SK-N-SH (cell line): ENCODE measurements around the gene LMO4. TPM values are rescaled to one million over a fixed set of nuclear protein-coding genes. Genes with fewer than 3 reads are reported as not detected.

Experiments
- CTCF ChIA-PET: fragments of 300-600, 350-600 bp; formaldehyde crosslinking; extraction: SDS; loops from one replicate; lab custom pipeline; 2021; lab: Yijun Ruan, JAX
- POLR2A ChIA-PET: fragments of 350-600 bp; sonication (Branson Sonifier 250); formaldehyde crosslinking; extraction: SDS; loops from one replicate; lab custom pipeline; 2020; ENCODE audit warnings: antibody characterized with exemption, inconsistent platforms; lab: Yijun Ruan, JAX
- DNase-seq: peaks from one replicate; pipeline ENCODE4 v3.0.0; 2012
- H2AFZ ChIP-seq: fragments of 200-600 bp; sonication (generic); 2 replicates; pipeline ENCODE4 v1.8.1; 2016; ENCODE audit warnings: antibody characterized with exemption, mild to moderate bottlenecking, low read depth
- H3F3A ChIP-seq: fragments of 200-600 bp; sonication (generic); replicated peaks from 2 replicates; pipeline ENCODE3; 2016; ENCODE audit warnings: antibody characterized with exemption, mild to moderate bottlenecking; ENCODE audit not compliant: insufficient read depth
- H3K27ac ChIP-seq, 2 experiments: fragments of 200-500 bp in 1 of 2; fragments of 200-600 bp in 1 of 2; sonication (Bioruptor generic) in 1 of 2; sonication (generic), shearing (Covaris generic) in 1 of 2; 2 replicates each; pipeline versions ENCODE4 v1.5.1 to v1.6.1; 2014 to 2016; ENCODE audit warnings: low read depth in 2 of 2, inconsistent platforms in 1 of 2, low read length in 1 of 2, mild to moderate bottlenecking in 1 of 2, mixed read lengths in 1 of 2
- H3K27me3 ChIP-seq: fragments of 200-600 bp; sonication (generic), shearing (Covaris generic); 2 replicates; pipeline ENCODE4 v1.6.1; 2016; ENCODE audit warnings: mixed run types; ENCODE audit not compliant: insufficient read depth
- H3K36me3 ChIP-seq, 2 experiments: fragments of 200-500 bp in 1 of 2; fragments of 200-600 bp in 1 of 2; sonication (Bioruptor generic) in 1 of 2; sonication (generic) in 1 of 2; replicated peaks in 1 of 2; 2 replicates each; pipeline versions ENCODE3 to v1.5.1; 2014 to 2016; ENCODE audit warnings: low read length in 1 of 2, mild to moderate bottlenecking in 1 of 2; ENCODE audit not compliant: insufficient read depth in 2 of 2, control insufficient read depth in 1 of 2
- H3K4me1 ChIP-seq, 2 experiments: fragments of 200-500 bp in 1 of 2; fragments of 200-600 bp in 1 of 2; sonication (Bioruptor generic) in 1 of 2; sonication (generic), shearing (Covaris generic) in 1 of 2; 2 replicates each; pipeline versions ENCODE4 v1.5.1 to v1.6.1; 2014 to 2016; ENCODE audit warnings: low read depth in 1 of 2, low read length in 1 of 2, mixed run types in 1 of 2; ENCODE audit not compliant: insufficient read depth in 2 of 2, control insufficient read depth in 1 of 2
- H3K4me2 ChIP-seq: fragments of 200-600 bp; sonication (generic), shearing (Covaris generic); 2 replicates; pipeline ENCODE4 v1.6.1; 2017; ENCODE audit warnings: mixed run types
- H3K4me3 ChIP-seq, 2 experiments: fragments of 200-500 bp in 1 of 2; fragments of 200-600 bp in 1 of 2; sonication (Bioruptor generic) in 1 of 2; sonication (generic), shearing (Covaris generic) in 1 of 2; 2 replicates each; pipeline versions ENCODE4 v1.5.1 to v1.8.1; 2014 to 2016; ENCODE audit warnings: low read depth in 2 of 2, inconsistent platforms in 1 of 2, low read length in 1 of 2, mild to moderate bottlenecking in 1 of 2, mixed read lengths in 1 of 2, moderate library complexity in 1 of 2
- H3K79me2 ChIP-seq: fragments of 200-600 bp; sonication (generic); 2 replicates; pipeline ENCODE4 v1.8.1; 2017; ENCODE audit warnings: mild to moderate bottlenecking; ENCODE audit not compliant: insufficient read depth
- H3K9ac ChIP-seq: fragments of 200-600 bp; sonication (generic); 2 replicates; pipeline ENCODE4 v1.6.1; 2017; ENCODE audit warnings: mixed run types
- H3K9me2 ChIP-seq: fragments of 200-600 bp; sonication (generic); 2 replicates; pipeline ENCODE4 v1.6.1; 2017; ENCODE audit warnings: mixed run types
- H3K9me3 ChIP-seq: fragments of 200-600 bp; sonication (generic); 2 replicates; pipeline ENCODE4 v1.6.1; 2017; ENCODE audit warnings: mixed run types, mild to moderate bottlenecking, moderate library complexity
- H4K20me1 ChIP-seq: fragments of 200-600 bp; sonication (generic); 2 replicates; pipeline ENCODE4 v1.6.1; 2017; ENCODE audit warnings: mild to moderate bottlenecking, mixed run types; ENCODE audit not compliant: insufficient read depth
- CHD2 ChIP-seq: fragments of 150-350 bp; IDR thresholded peaks from 2 replicates; pipeline ENCODE4 v1.6.1; 2018; ENCODE audit warnings: low read length; ENCODE audit not compliant: partially characterized antibody
- CTCF ChIP-seq: fragments of 200-600 bp; sonication (generic); IDR thresholded peaks from 2 replicates; pipeline ENCODE4 v1.6.1; 2017; ENCODE audit warnings: antibody characterized with exemption, mild to moderate bottlenecking, moderate library complexity
- EP300 ChIP-seq, 2 experiments: IDR thresholded peaks; 2 replicates each; pipeline versions ENCODE4 v1.4.0 to v1.6.1; 2012; ENCODE audit warnings: borderline replicate concordance in 1 of 2, low read depth in 1 of 2, low read length in 1 of 2
- EZH2phosphoT487 ChIP-seq: fragments of 200-600 bp; sonication (generic); IDR thresholded peaks from 2 replicates; pipeline ENCODE4 v1.6.1; 2017; ENCODE audit warnings: low read depth, mixed run types, mild to moderate bottlenecking, antibody characterized with exemption, moderate library complexity, borderline replicate concordance
- FOXJ3 ChIP-seq: sonication (generic); formaldehyde crosslinking; IDR thresholded peaks from 2 replicates; pipeline ENCODE4 v1.5.1; 2020; ENCODE audit warnings: mild to moderate bottlenecking, missing genetic modification reagents
- FOXM1 ChIP-seq: IDR thresholded peaks from 2 replicates; pipeline ENCODE4 v1.4.0; 2012; ENCODE audit warnings: low read depth, mild to moderate bottlenecking
- JUND ChIP-seq: IDR thresholded peaks from 2 replicates; pipeline ENCODE4 v1.4.0; 2012
- MAX ChIP-seq: IDR thresholded peaks from 2 replicates; pipeline ENCODE4 v1.4.0; 2012; ENCODE audit warnings: low read depth
- MEF2A ChIP-seq: IDR thresholded peaks from 2 replicates; pipeline ENCODE4 v1.4.0; 2012; ENCODE audit warnings: low read depth, borderline replicate concordance
- NRF1 ChIP-seq: IDR thresholded peaks from 2 replicates; pipeline ENCODE4 v1.6.1; 2012; ENCODE audit warnings: low read depth, mild to moderate bottlenecking, low read length
- RCOR1 ChIP-seq: fragments of 150-350 bp; IDR thresholded peaks from 2 replicates; pipeline ENCODE4 v1.6.1; 2017; ENCODE audit warnings: antibody characterized with exemption, low read length
- RFX5 ChIP-seq: IDR thresholded peaks from 2 replicates; pipeline ENCODE4 v1.6.1; 2012; ENCODE audit warnings: mild to moderate bottlenecking, improper control_type of control experiment, low read length
- SMC3 ChIP-seq: IDR thresholded peaks from 2 replicates; pipeline ENCODE4 v1.6.1; 2012; ENCODE audit warnings: low read depth, low read length, improper control_type of control experiment
- TAF1 ChIP-seq: IDR thresholded peaks from 2 replicates; pipeline ENCODE4 v1.6.1; 2012; ENCODE audit warnings: low read depth, mild to moderate bottlenecking, low read length, moderate library complexity, borderline replicate concordance
- TCF12 ChIP-seq: IDR thresholded peaks from 2 replicates; pipeline ENCODE4 v1.4.0; 2012
- USF1 ChIP-seq: IDR thresholded peaks from 2 replicates; pipeline ENCODE4 v1.4.0; 2012; ENCODE audit warnings: low read depth, borderline replicate concordance
- USF2 ChIP-seq: fragments of 150-350 bp; IDR thresholded peaks from 2 replicates; pipeline ENCODE4 v1.6.1; 2017; ENCODE audit warnings: antibody characterized with exemption, low read length, low read depth, borderline replicate concordance
- ZBTB33 ChIP-seq: IDR thresholded peaks from 2 replicates; pipeline ENCODE4 v1.4.0; 2012; ENCODE audit warnings: low read depth, borderline replicate concordance
- WGBS: methylation state at CpG from one replicate; pipeline ENCODE4 v1.1.6; 2017; ENCODE audit warnings: low lambda C conversion rate; 5-methylcytosine and 5-hydroxymethylcytosine counted together
- polyA plus RNA-seq, 3 experiments: library from polyadenylated mRNA; depleted of rRNA; stranded (reverse); fragments of >200 nt; gene quantifications; 2 replicates each; pipeline ENCODE4 v1.2.3, GENCODE V29; 2012

Gene LMO4
- polyA plus RNA-seq, 1 of the 3 experiments (the other 2 are of a cell fraction), result 64.7 TPM

- no peaks in the 10 kb centered on the region for H3K27me3 ChIP-seq
- TF ChIP-seq NRF1 (no peak), EP300 (IDR thresholded peaks at IDR 0.05; ENCODE audit: borderline replicate concordance in 1 of 2, low read depth in 1 of 2, low read length in 1 of 2) (no peak), USF2 (no peak), SMC3 (no peak), ZBTB33 (no peak), CHD2 (no peak), USF1 (no peak), MAX (no peak), MEF2A (no peak), RFX5 (no peak), EZH2phosphoT487 (no peak), FOXJ3 (CRISPR knock-in tag) (no peak), RCOR1 (no peak), JUND (no peak), TAF1 (no peak), TCF12 (no peak), FOXM1 (no peak), CTCF (no peak)
- no peaks in the 10 kb centered on the region for H3F3A ChIP-seq
- H3K9me3 ChIP-seq, result no peaks in the 10 kb centered on the region
- H3K79me2 ChIP-seq, result no peaks in the 10 kb centered on the region
- 85% methylated on average over 11 of the region's 11 CpGs for WGBS
- no peak overlapping the region for H3K4me2 ChIP-seq
- no peak overlapping the region for H3K9ac ChIP-seq
- no peak overlapping the region for H3K27ac ChIP-seq
- H3K9me2 ChIP-seq, result no peaks in the 10 kb centered on the region
- H2AFZ ChIP-seq, result no peak overlapping the region
- ChIA-PET CTCF (interaction anchor here (2.3 to 6.5 kb wide), 2 partner anchors 10 to 658 kb away, joined by 5 to 46 read pairs; no protein-coding TSS in a partner anchor), POLR2A (no interaction called here)
- H3K4me3 ChIP-seq, result no peak overlapping the region
- no peaks in the 10 kb centered on the region; a peak in 1 of 4 replicates for H3K4me1 ChIP-seq
- DNase-seq, result no peak
- no peaks in the 10 kb centered on the region for H4K20me1 ChIP-seq
- H3K36me3 ChIP-seq, result no peaks in the 10 kb centered on the region
Observed at GRCh38 chr1:87295445-87296110, 33.1 kb upstream of the LMO4 start.
